ENCODE measurements around the gene RASSF10. TPM values are rescaled to one million over a fixed set of nuclear protein-coding genes. Genes with fewer than 3 reads are reported as not detected.

The RASSF10 gene
- total RNA-seq, 1 experiment from 2014 or later: 2.4 TPM

- no peak overlapping the region for H3K4me2 ChIP-seq (ENCODE audit: insufficient read depth, insufficient read length, low read length)
- no CpG with 5 or more reads among the region's 4 CpGs for WGBS (ENCODE audit: extremely low coverage, insufficient read length, low lambda C conversion rate)
- no peaks in the 10 kb centered on the region for H3K9me3 ChIP-seq (ENCODE audit: control insufficient read depth, low read depth, low read length)
- no peaks in the 10 kb centered on the region for H4K20me1 ChIP-seq (ENCODE audit: control insufficient read depth, insufficient read depth, insufficient read length)
- Mint-ChIP-seq H3K9me3 (peaks cover 0 to 13% of the 10 kb centered on the region in 2 experiments; a peak in 3 of 5 replicates), H3K36me3 (ENCODE audit: insufficient read depth in 1 of 3, low read depth in 3 of 3) (peaks cover 0 to 8% (median 0%) of the 10 kb centered on the region in 3 experiments; a peak in 2 of 7 replicates), H3K27ac (no peak overlapping the region), H3K4me3 (no peak overlapping the region), H3K27me3 (ENCODE audit: low read depth) (no peaks in the 10 kb centered on the region), H3K4me1 (peaks cover 11% of the 10 kb centered on the region in 2 experiments)
- H2AK5ac ChIP-seq (ENCODE audit: insufficient read length, low read length): no peak overlapping the region
- no peak overlapping the region for H3T11ph ChIP-seq (ENCODE audit: low read length)
- no peak overlapping the region for H2BK5ac ChIP-seq (ENCODE audit: insufficient read length, low read length)
- H4K8ac ChIP-seq (replicated peaks; ENCODE audit: insufficient read length, low read depth, low read length): no peak overlapping the region
- no peak overlapping the region for H3K56ac ChIP-seq (ENCODE audit: insufficient read length, low read depth, low read length)
- DNase-seq: no peak
- no peaks in the 10 kb centered on the region for H3K23me2 ChIP-seq (ENCODE audit: insufficient read length, low read depth, low read length, poor library complexity, severe bottlenecking)
- no peak overlapping the region for H4K91ac ChIP-seq (ENCODE audit: insufficient read length, low read depth, low read length)
- no peaks in the 10 kb centered on the region for H3K79me1 ChIP-seq (ENCODE audit: insufficient read depth, low read depth, low read length, poor library complexity, severe bottlenecking)
- no peak overlapping the region for H2BK15ac ChIP-seq (ENCODE audit: low read depth, low read length)
- no peaks in the 10 kb centered on the region for H3K27me3 ChIP-seq (ENCODE audit: insufficient read depth, low read length)
- no peak overlapping the region for H3K18ac ChIP-seq (ENCODE audit: insufficient read length, low read depth, low read length)
- H3K27ac ChIP-seq (ENCODE audit: insufficient read length, low read depth, low read length): no peak overlapping the region
- no peak overlapping the region for H2BK20ac ChIP-seq (ENCODE audit: low read depth, low read length, poor library complexity, severe bottlenecking)
- H4K5ac ChIP-seq (ENCODE audit: insufficient read length, low read depth, low read length): no peak overlapping the region
- H3K23ac ChIP-seq (ENCODE audit: insufficient read length, low read depth, low read length): no peak overlapping the region
- H2BK12ac ChIP-seq (ENCODE audit: insufficient read length, low read depth, low read length): no peak overlapping the region
- no peak for TF ChIP-seq CTCF (conservative IDR thresholded peaks at IDR 0.05)
- H3K14ac ChIP-seq (ENCODE audit: insufficient read depth, low read length): no peak overlapping the region
- no peak overlapping the region for H3K9ac ChIP-seq (ENCODE audit: extremely low read depth, insufficient read length, low read length)
- H3K4ac ChIP-seq (ENCODE audit: low read depth, low read length): no peak overlapping the region
- H3K4me1 ChIP-seq (ENCODE audit: insufficient read depth, low read length): no peaks in the 10 kb centered on the region
- H2BK120ac ChIP-seq (ENCODE audit: low read depth, low read length, poor library complexity, severe bottlenecking): no peak overlapping the region
- no peaks in the 10 kb centered on the region for H3K79me2 ChIP-seq (ENCODE audit: insufficient read depth, low read length)
- H2AFZ ChIP-seq (ENCODE audit: low read length): no peak overlapping the region
Observed at GRCh38 chr11:13047884-13048283, 38.8 kb downstream of the RASSF10 start.

All from H9 (cell line).